Pancreas (tissue), 10 donors: ENCODE data around the gene SND1. TPM values are rescaled to one million over a fixed set of nuclear protein-coding genes. Genes with fewer than 3 reads are reported as not detected.

Experiments
- ATAC-seq, 4 donors: fragments of 200-7000 bp; cut with Tn5 transposase; one replicate each; pipeline versions ENCODE4 v1.8.0 to v1.9.1; 2020; ENCODE audit warnings: mild to moderate bottlenecking in 4 of 4, moderate library complexity in 4 of 4
- DNase-seq, 6 donors: peaks; one replicate each; pipeline ENCODE4 v3.0.0-alpha.2; 2020
- FAIRE-seq: peaks from 2 replicates; lab custom pipeline; 2012; peaks lifted over from hg19 to GRCh38; lab: Jason Lieb, UNC
- H3K27ac ChIP-seq, 4 donors: fragments of 200-600 bp; sonication (generic); 1 replicate in 3 of 4; 2 replicates in 1 of 4; pipeline versions ENCODE4 v1.5.0 to v1.8.0; 2020
- H3K27me3 ChIP-seq, 4 donors: fragments of 200-600 bp; one replicate each; pipeline ENCODE4 v1.8.0; 2021
- H3K36me3 ChIP-seq, 3 donors: fragments of 200-600 bp; sonication (generic) in 1 of 3; one replicate each; pipeline versions ENCODE4 v1.5.0 to v1.8.0; 2020 to 2021
- H3K4me1 ChIP-seq, 3 donors: fragments of 200-600 bp; one replicate each; pipeline ENCODE4 v1.8.0; 2021
- H3K4me3 ChIP-seq, 4 donors: fragments of 200-600 bp; sonication (generic) in 2 of 4; one replicate each; pipeline versions ENCODE4 v1.5.0 to v1.8.0; 2020 to 2021
- H3K9me3 ChIP-seq, 4 donors: fragments of 200-600 bp; one replicate each; pipeline ENCODE4 v1.8.0; 2021
- CTCF ChIP-seq, 4 donors: fragments of 200-600 bp; sonication (generic) in 3 of 4; IDR thresholded peaks; one replicate each; pipeline versions ENCODE4 v1.5.0 to v1.8.0; 2021; ENCODE audit warnings: antibody characterized with exemption in 4 of 4
- WGBS, 2 donors: extraction: QIAGEN DNeasy Blood & Tissue Kit; methylation state at CpG; one replicate each; pipeline ENCODE4 v1.1.7; 2013; 5-methylcytosine and 5-hydroxymethylcytosine counted together
- intact Hi-C, 3 donors: fragments of 100-400 bp; cut with DNase I; formaldehyde crosslinking; loops; one replicate each; pipeline versions ENCODE4 v1.11.1 to v1.14.2; 2022
- polyA plus RNA-seq, 2 donors: library from polyadenylated mRNA; stranded (reverse); fragments of 200-250 nt; gene quantifications; one replicate each; pipeline ENCODE4 v1.2.3, GENCODE V29; 2013
- total RNA-seq, 6 donors: library from RNA; stranded (reverse); fragmentation: NEBNext Ultra II Directional in 4 of 6; extraction: Animal tissue kit (Norgen Biotek cat#: 25700) in 4 of 6; gene quantifications; one replicate each; pipeline versions ENCODE4 v1.2.1 to v1.2.4, GENCODE V29; 2021 to 2023
- donor health status: healthy with polysubstance abuse.
- donor health status: DM: no; HTN: no; CAD: no; lungs with moderate emphysema.
- donor health status: DM: no; HTN: no; CAD: no.
- donor health status: control.
- donor health status: control.
- donor health status: Bipolar disorder and iron deficiency.
- donor health status: DM: yes; HTN: yes; CAD: no.
- donor health status: DM: no; HTN: no; CAD: no.
- donor health status: DM: no; HTN: no; CAD: no.
- donor health status: DM: yes; HTN: yes; CAD: no.

SND1 gene
- total and polyA plus RNA-seq, 8 donors: 84.1 to 308 (median 225) TPM

- H3K4me1 ChIP-seq: no peaks in the 10 kb centered on the region
- no peak overlapping the region for H3K27ac ChIP-seq
- ATAC-seq (no peak), DNase-seq (no peak), FAIRE-seq (no peak)
- intact Hi-C loops: no loop called here
- H3K36me3 ChIP-seq: peaks cover 0 to 7% (median 0%) of the 10 kb centered on the region in 3 donors
- no peak overlapping the region for H3K4me3 ChIP-seq
- no peak for TF ChIP-seq CTCF (IDR thresholded peaks at IDR 0.05)
- no peaks in the 10 kb centered on the region for H3K9me3 ChIP-seq
- no peaks in the 10 kb centered on the region for H3K27me3 ChIP-seq
These were observed 321.8 kb downstream of the SND1 start for GRCh38 chr7:127973832-127974231.

GRCh38 chr7:127974446-127975035 lies 322.5 kb downstream of the SND1 start:
- Histone ChIP-seq H3K9me3 (no peaks in the 10 kb centered on the region), H3K36me3 (peaks cover 0 to 7% (median 0%) of the 10 kb centered on the region in 3 donors), H3K4me3 (no peak overlapping the region), H3K27ac (no peak overlapping the region), H3K27me3 (no peaks in the 10 kb centered on the region), H3K4me1 (no peaks in the 10 kb centered on the region)
- FAIRE-seq (no peak), DNase-seq (no peak), ATAC-seq (no peak)
- TF ChIP-seq CTCF (IDR thresholded peaks at IDR 0.05): no peak
- WGBS, 2 donors: 94 to 95% methylated on average over 5 of the region's 5 CpGs
- intact Hi-C loops: no loop called here

GRCh38 chr7:127976056-127976737 lies 324.2 kb downstream of the SND1 start:
- FAIRE-seq: no peak
- no peak for TF ChIP-seq CTCF (IDR thresholded peaks at IDR 0.05)
- peak; percentile 27 to 61 (median 50) for ATAC-seq

GRCh38 chr7:127976738-127977120 lies 324.7 kb downstream of the SND1 start:
- no peaks in the 10 kb centered on the region for H3K27me3 ChIP-seq
- TF ChIP-seq CTCF (IDR thresholded peaks at IDR 0.05): no peak
- DNase-seq (no peak), ATAC-seq (peak in 1 of 4 donors; percentile 6), FAIRE-seq (no peak)
- 93 to 96% methylated on average over 7 of the region's 7 CpGs for WGBS, 2 donors
- H3K36me3 ChIP-seq: peaks cover 0 to 7% (median 0%) of the 10 kb centered on the region in 3 donors
- intact Hi-C loops: no loop called here
- H3K4me3 ChIP-seq: no peak overlapping the region
- H3K9me3 ChIP-seq: no peaks in the 10 kb centered on the region
- H3K4me1 ChIP-seq: no peaks in the 10 kb centered on the region
- H3K27ac ChIP-seq: no peak overlapping the region

More at GRCh38 chr7:127976056-127976737, 324.2 kb downstream of the SND1 start:
- no peak for DNase-seq
- Histone ChIP-seq H3K4me3 (no peak overlapping the region), H3K9me3 (no peaks in the 10 kb centered on the region), H3K4me1 (no peaks in the 10 kb centered on the region), H3K27me3 (no peaks in the 10 kb centered on the region), H3K36me3 (peaks cover 0 to 7% (median 0%) of the 10 kb centered on the region in 3 donors), H3K27ac (no peak overlapping the region)
- intact Hi-C loops: no loop called here
- WGBS, 2 donors: 75 to 80% methylated on average over 6 of the region's 6 CpGs

GRCh38 chr7:127978421-127978820 lies 326.4 kb downstream of the SND1 start:
- TF ChIP-seq CTCF (IDR thresholded peaks at IDR 0.05): no peak
- Histone ChIP-seq H3K36me3 (peaks cover 0 to 7% (median 0%) of the 10 kb centered on the region in 3 donors), H3K27me3 (no peaks in the 10 kb centered on the region), H3K27ac (no peak overlapping the region), H3K4me3 (no peak overlapping the region), H3K4me1 (peaks cover 0 to under 1% (median 0%) of the 10 kb centered on the region in 3 donors), H3K9me3 (no peaks in the 10 kb centered on the region)
- 97% methylated on average over 4 of the region's 4 CpGs for WGBS, 2 donors
- ATAC-seq: no peak
- no peak for FAIRE-seq
- DNase-seq: no peak
- intact Hi-C loops: no loop called here
